Neural cell (in vitro differentiated cells): ENCODE measurements around the gene CD99. TPM values are rescaled to one million over a fixed set of nuclear protein-coding genes. Genes with fewer than 3 reads are reported as not detected.

ENCODE experiments used
- H2AFZ ChIP-seq: fragments of 200-600, 300-800 bp; sonication (generic), shearing (Covaris generic); 2 replicates; pipeline ENCODE4 v1.6.0; 2014; ENCODE audit warnings: low read depth, mild to moderate bottlenecking, antibody characterized with exemption, low read length, moderate library complexity
- H3F3A ChIP-seq: fragments of 200-600 bp; shearing (Covaris generic); 2 replicates; pipeline ENCODE4 v1.6.1; 2016; ENCODE audit warnings: mild to moderate bottlenecking, moderate library complexity, mixed read lengths, antibody characterized with exemption, low read length; ENCODE audit not compliant: insufficient read depth, poor library complexity, severe bottlenecking
- H3K27ac ChIP-seq: fragments of 200-600, 300-800 bp; sonication (generic), shearing (Covaris generic); 2 replicates; pipeline ENCODE4 v1.5.1; 2014; ENCODE audit warnings: mild to moderate bottlenecking, low read length, moderate library complexity
- H3K27me3 ChIP-seq: fragments of 300-800, 200-600 bp; sonication (generic), shearing (Covaris generic); 2 replicates; pipeline ENCODE4 v1.6.0; 2014; ENCODE audit warnings: mild to moderate bottlenecking, low read depth, low read length, moderate library complexity; ENCODE audit not compliant: insufficient read depth
- H3K36me3 ChIP-seq: fragments of 300-800, 200-600 bp; sonication (generic), shearing (Covaris generic); 2 replicates; pipeline ENCODE4 v1.5.1; 2014; ENCODE audit warnings: mild to moderate bottlenecking, antibody characterized with exemption, low read length, moderate library complexity; ENCODE audit not compliant: insufficient read depth
- H3K4me2 ChIP-seq: fragments of 300-800, 200-600 bp; sonication (generic), shearing (Covaris generic); 2 replicates; pipeline ENCODE4 v1.6.0; 2014; ENCODE audit warnings: mild to moderate bottlenecking, low read length
- H3K4me3 ChIP-seq: fragments of 300-800, 200-600 bp; sonication (generic), shearing (Covaris generic); 2 replicates; pipeline ENCODE4 v1.5.1; 2014; ENCODE audit warnings: mild to moderate bottlenecking, low read length, moderate library complexity
- H3K79me2 ChIP-seq: fragments of 200-600 bp; shearing (Covaris generic); replicated peaks from 2 replicates; pipeline ENCODE4 v1.6.0; 2014; ENCODE audit warnings: mild to moderate bottlenecking, low read length, moderate library complexity; ENCODE audit not compliant: insufficient read depth
- H3K9ac ChIP-seq: fragments of 300-800, 200-600 bp; sonication (generic), shearing (Covaris generic); 2 replicates; pipeline ENCODE4 v1.6.1; 2016; ENCODE audit warnings: mild to moderate bottlenecking, low read length, mixed read lengths
- H3K9me2 ChIP-seq: fragments of 200-600 bp; shearing (Covaris generic); 2 replicates; pipeline ENCODE4 v1.6.1; 2016; ENCODE audit warnings: mild to moderate bottlenecking, low read length, mixed read lengths; ENCODE audit not compliant: insufficient read depth
- H3K9me3 ChIP-seq: fragments of 200-600, 300-800 bp; sonication (generic), shearing (Covaris generic); 2 replicates; pipeline ENCODE4 v1.6.1; 2016; ENCODE audit warnings: mild to moderate bottlenecking, mixed run types, low read length, moderate library complexity, mixed read lengths
- H4K20me1 ChIP-seq: fragments of 200-600 bp; shearing (Covaris generic); 2 replicates; pipeline ENCODE4 v1.6.1; 2016; ENCODE audit warnings: mild to moderate bottlenecking, mixed run types; ENCODE audit not compliant: insufficient read depth
- CTCF ChIP-seq: fragments of 450-650 bp; IDR thresholded peaks from 2 replicates; pipeline ENCODE4 v1.5.1; 2014; ENCODE audit warnings: antibody characterized with exemption, mild to moderate bottlenecking, moderate library complexity; ENCODE audit not compliant: poor library complexity, severe bottlenecking
- EP300 ChIP-seq: fragments of 450-650 bp; conservative IDR thresholded peaks from 2 replicates; pipeline ENCODE4 v1.6.1; 2014; ENCODE audit warnings: antibody characterized with exemption, mild to moderate bottlenecking, moderate library complexity; ENCODE audit not compliant: poor library complexity, severe bottlenecking
- EZH2 ChIP-seq: fragments of 200-600, 300-800 bp; shearing (Covaris generic), sonication (generic); IDR thresholded peaks from 2 replicates; pipeline ENCODE4 v1.6.1; 2014; ENCODE audit warnings: antibody characterized with exemption, low read length, borderline replicate concordance, mild to moderate bottlenecking; ENCODE audit not compliant: insufficient read depth, poor library complexity, severe bottlenecking
- MXI1 ChIP-seq: fragments of 450-650 bp; conservative IDR thresholded peaks from 2 replicates; pipeline ENCODE4 v1.6.1; 2014; ENCODE audit warnings: antibody characterized with exemption, mild to moderate bottlenecking; ENCODE audit not compliant: poor library complexity, severe bottlenecking
- POLR2AphosphoS5 ChIP-seq: IDR thresholded peaks from 2 replicates; pipeline ENCODE4 v1.6.1; 2012
- RAD21 ChIP-seq: fragments of 450-650 bp; conservative IDR thresholded peaks from 2 replicates; pipeline ENCODE4 v1.6.1; 2014; ENCODE audit warnings: antibody characterized with exemption, mild to moderate bottlenecking, moderate library complexity
- REST ChIP-seq: IDR thresholded peaks from 2 replicates; pipeline ENCODE4 v1.6.1; 2012; ENCODE audit warnings: borderline replicate concordance
- SMC3 ChIP-seq: fragments of 450-650 bp; conservative IDR thresholded peaks from 2 replicates; pipeline ENCODE4 v1.6.1; 2014; ENCODE audit warnings: antibody characterized with exemption, mild to moderate bottlenecking, moderate library complexity; ENCODE audit not compliant: poor library complexity
- TAF1 ChIP-seq: IDR thresholded peaks from 2 replicates; pipeline ENCODE4 v1.6.1; 2012; ENCODE audit warnings: low read depth
- polyA plus RNA-seq: library from polyadenylated mRNA; depleted of rRNA; stranded (reverse); fragments of >200 nt; gene quantifications from 2 replicates; pipeline ENCODE4 v1.2.3, GENCODE V29; 2014

The CD99 gene
- polyA plus RNA-seq, 1 donor from 2014 or later: 6.6 TPM

GRCh38 chrX:2781698-2782097, 90.6 kb downstream of the CD99 start:
- no peak overlapping the region for H3K4me3 ChIP-seq
- no peaks in the 10 kb centered on the region for H3K79me2 ChIP-seq
- H3K27me3 ChIP-seq: no peaks in the 10 kb centered on the region
- H4K20me1 ChIP-seq: no peaks in the 10 kb centered on the region
- H3K4me2 ChIP-seq: no peak overlapping the region
- no peaks in the 10 kb centered on the region for H3K9me2 ChIP-seq
- TF ChIP-seq CTCF: no peak
- TF ChIP-seq POLR2AphosphoS5: no peak
- no peak for TF ChIP-seq RAD21
- H3K27ac ChIP-seq: no peak overlapping the region
- no peaks in the 10 kb centered on the region for H3K9me3 ChIP-seq
- H2AFZ ChIP-seq: no peak overlapping the region
- H3K36me3 ChIP-seq: no peaks in the 10 kb centered on the region
- no peak overlapping the region for H3K9ac ChIP-seq
- no peaks in the 10 kb centered on the region for H3F3A ChIP-seq

GRCh38 chrX:2782171-2782570, 91.1 kb downstream of the CD99 start:
- Histone ChIP-seq H3K4me3 (no peak overlapping the region), H3K27ac (no peak overlapping the region), H4K20me1 (no peaks in the 10 kb centered on the region), H3K9me3 (no peaks in the 10 kb centered on the region), H3K36me3 (no peaks in the 10 kb centered on the region), H3K79me2 (no peaks in the 10 kb centered on the region), H3F3A (no peaks in the 10 kb centered on the region), H3K9me2 (no peaks in the 10 kb centered on the region), H2AFZ (no peak overlapping the region), H3K4me2 (no peak overlapping the region), H3K27me3 (no peaks in the 10 kb centered on the region), H3K9ac (no peak overlapping the region)
- TF ChIP-seq SMC3 (no peak), EP300 (no peak), REST (no peak), MXI1 (no peak), TAF1 (no peak), POLR2AphosphoS5 (no peak), EZH2 (no peak)

GRCh38 chrX:2782778-2783177, 91.7 kb downstream of the CD99 start:
- H3K4me3 ChIP-seq: no peak overlapping the region
- H3K27me3 ChIP-seq: no peaks in the 10 kb centered on the region
- no peak overlapping the region for H3K9ac ChIP-seq
- H3K9me2 ChIP-seq: no peaks in the 10 kb centered on the region
- TF ChIP-seq EP300 (no peak), POLR2AphosphoS5 (no peak), TAF1 (no peak), CTCF (no peak), EZH2 (no peak), REST (no peak), MXI1 (no peak), RAD21 (no peak), SMC3 (no peak)
- H3K4me2 ChIP-seq: no peak overlapping the region
- H3K9me3 ChIP-seq: no peaks in the 10 kb centered on the region
- H3K36me3 ChIP-seq: no peaks in the 10 kb centered on the region
- H3F3A ChIP-seq: no peaks in the 10 kb centered on the region
- no peak overlapping the region for H3K27ac ChIP-seq
- H2AFZ ChIP-seq: no peak overlapping the region
- H4K20me1 ChIP-seq: no peaks in the 10 kb centered on the region
- no peaks in the 10 kb centered on the region for H3K79me2 ChIP-seq
